HL-60 (cell line): ENCODE measurements around the gene PANX2.
A peak's percentile ranks its signal among the peaks of the same experiment; 100 is the strongest.

Experiments
- CTCF ChIP-seq: IDR thresholded peaks from one replicate; pipeline ENCODE4 v1.5.1; 2011; ENCODE audit warnings: low read length, control low read depth, inconsistent platforms; ENCODE audit not compliant: insufficient read depth
- POLR2AphosphoS5 ChIP-seq: IDR thresholded peaks from 2 replicates; pipeline ENCODE4 v1.6.1; 2012; ENCODE audit warnings: low read depth

- TF ChIP-seq CTCF (no peak), POLR2AphosphoS5 (peak; percentile 58)
Measured at GRCh38 chr22:50192436-50193204, 22.1 kb downstream of the PANX2 start.
